ENCODE results near the gene SALL4.
"Not testable (repeated sequence)": the region's sequence is repeated elsewhere in the genome, so short reads cannot be mapped to it uniquely, and the experiment has no call there.

Gene SALL4

DNA sequence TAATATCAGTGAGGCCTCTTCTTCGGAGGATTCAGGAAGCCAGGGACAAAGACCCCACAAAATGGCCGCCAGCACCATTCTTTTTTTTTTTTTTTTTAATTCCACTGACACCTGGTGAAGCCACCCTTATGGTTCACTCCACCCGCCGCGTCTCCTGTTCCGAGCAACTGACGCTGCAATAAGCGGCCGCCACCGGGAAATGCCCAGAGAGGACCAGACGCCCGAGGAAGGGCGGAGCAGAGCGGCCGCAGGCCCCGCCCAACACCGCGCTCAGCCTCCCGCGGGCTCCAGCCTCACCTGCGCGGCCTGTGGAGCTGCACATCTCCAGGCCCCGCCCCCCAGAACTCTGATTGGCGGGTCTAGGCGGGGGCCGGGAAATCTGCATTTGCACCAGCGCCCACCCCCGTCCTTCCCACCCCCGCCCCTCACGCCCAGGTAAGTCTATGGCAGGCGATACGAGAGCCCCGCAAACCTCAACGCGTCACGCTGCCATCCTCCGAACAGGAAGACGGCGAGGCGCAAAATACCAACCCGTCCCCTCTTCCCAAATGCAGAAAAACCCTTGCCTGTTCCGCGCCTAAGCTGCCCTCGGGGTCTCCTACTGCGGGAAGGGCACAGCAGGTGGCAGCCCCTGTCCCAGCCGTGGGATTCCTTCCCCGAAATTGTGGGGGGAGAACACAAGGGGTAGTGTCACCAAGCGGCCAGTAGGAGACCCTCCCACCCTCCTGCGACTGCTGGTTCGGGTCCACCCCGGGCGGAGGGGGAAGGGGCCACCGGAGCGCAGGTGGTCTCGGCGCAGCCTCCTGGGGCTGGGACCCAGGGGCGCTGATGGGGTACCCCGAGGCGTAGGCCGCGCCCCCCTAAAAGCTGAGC, 35.1 kb downstream of the SALL4 start:
- Histone ChIP-seq H3K4me3 (ENCODE audit: low read length) (peak overlapping the region; percentile 76), H3K27me3 (ENCODE audit: low read depth, low read length) (peaks cover 13% of the 10 kb centered on the region), H4K20me1 (ENCODE audit: insufficient read depth, low read length) (no peaks in the 10 kb centered on the region), H3K4me1 (ENCODE audit: low read length) (peaks cover 7% of the 10 kb centered on the region), H3K4me2 (ENCODE audit: low read length) (peak overlapping the region; percentile 67), H3K9me3 (ENCODE audit: insufficient read depth, low read length) (no peaks in the 10 kb centered on the region), H3K27ac (ENCODE audit: low read length) (no peak overlapping the region), H3K36me3 (replicated peaks; ENCODE audit: low read depth, low read length) (no peaks in the 10 kb centered on the region), H2AFZ (ENCODE audit: low read depth, low read length) (peak overlapping the region; percentile 84), H3K79me2 (ENCODE audit: low read length) (no peaks in the 10 kb centered on the region), H3K9ac (ENCODE audit: low read length) (peak overlapping the region; percentile 57)
- no peak for TF ChIP-seq EZH2phosphoT487 (IDR thresholded peaks at IDR 0.05; ENCODE audit: low read depth)
- TF ChIP-seq, protein P1, sequence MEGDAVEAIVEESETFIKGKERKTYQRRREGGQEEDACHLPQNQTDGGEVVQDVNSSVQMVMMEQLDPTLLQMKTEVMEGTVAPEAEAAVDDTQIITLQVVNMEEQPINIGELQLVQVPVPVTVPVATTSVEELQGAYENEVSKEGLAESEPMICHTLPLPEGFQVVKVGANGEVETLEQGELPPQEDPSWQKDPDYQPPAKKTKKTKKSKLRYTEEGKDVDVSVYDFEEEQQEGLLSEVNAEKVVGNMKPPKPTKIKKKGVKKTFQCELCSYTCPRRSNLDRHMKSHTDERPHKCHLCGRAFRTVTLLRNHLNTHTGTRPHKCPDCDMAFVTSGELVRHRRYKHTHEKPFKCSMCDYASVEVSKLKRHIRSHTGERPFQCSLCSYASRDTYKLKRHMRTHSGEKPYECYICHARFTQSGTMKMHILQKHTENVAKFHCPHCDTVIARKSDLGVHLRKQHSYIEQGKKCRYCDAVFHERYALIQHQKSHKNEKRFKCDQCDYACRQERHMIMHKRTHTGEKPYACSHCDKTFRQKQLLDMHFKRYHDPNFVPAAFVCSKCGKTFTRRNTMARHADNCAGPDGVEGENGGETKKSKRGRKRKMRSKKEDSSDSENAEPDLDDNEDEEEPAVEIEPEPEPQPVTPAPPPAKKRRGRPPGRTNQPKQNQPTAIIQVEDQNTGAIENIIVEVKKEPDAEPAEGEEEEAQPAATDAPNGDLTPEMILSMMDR (IDR thresholded peaks at IDR 0.05; ENCODE audit: low read depth, low read length), result no peak

DNA sequence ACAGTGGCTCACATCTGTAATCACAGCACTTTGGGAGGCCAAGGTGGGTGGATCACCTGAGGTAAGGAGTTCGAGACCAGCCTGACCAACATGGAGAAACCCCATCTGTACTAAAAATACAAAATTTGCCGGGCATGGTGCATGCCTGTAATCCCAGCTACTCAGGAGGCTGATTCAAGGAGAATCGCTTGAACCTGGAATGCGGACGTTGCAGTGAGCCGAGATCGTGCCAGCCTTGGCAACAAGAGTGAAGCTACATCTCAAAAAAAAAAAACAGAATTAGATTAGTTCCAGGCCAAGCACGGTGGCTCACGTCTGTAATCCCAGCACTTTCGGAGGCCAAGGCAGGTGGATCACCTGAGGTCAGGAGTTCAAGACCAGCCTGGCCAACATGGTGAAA, 36.9 kb downstream of the SALL4 start:
- not testable (repeated sequence) for H3K27ac ChIP-seq (ENCODE audit: low read length); H3K79me2 ChIP-seq (ENCODE audit: low read length); H3K36me3 ChIP-seq (replicated peaks; ENCODE audit: low read depth, low read length); H3K4me3 ChIP-seq (ENCODE audit: low read length); H3K9ac ChIP-seq (ENCODE audit: low read length); H2AFZ ChIP-seq (ENCODE audit: low read depth, low read length); H3K9me3 ChIP-seq (ENCODE audit: insufficient read depth, low read length); H3K4me1 ChIP-seq (ENCODE audit: low read length); H3K4me2 ChIP-seq (ENCODE audit: low read length); H4K20me1 ChIP-seq (ENCODE audit: insufficient read depth, low read length)
- peaks cover 13% of the 10 kb centered on the region for H3K27me3 ChIP-seq (ENCODE audit: low read depth, low read length)

DNA sequence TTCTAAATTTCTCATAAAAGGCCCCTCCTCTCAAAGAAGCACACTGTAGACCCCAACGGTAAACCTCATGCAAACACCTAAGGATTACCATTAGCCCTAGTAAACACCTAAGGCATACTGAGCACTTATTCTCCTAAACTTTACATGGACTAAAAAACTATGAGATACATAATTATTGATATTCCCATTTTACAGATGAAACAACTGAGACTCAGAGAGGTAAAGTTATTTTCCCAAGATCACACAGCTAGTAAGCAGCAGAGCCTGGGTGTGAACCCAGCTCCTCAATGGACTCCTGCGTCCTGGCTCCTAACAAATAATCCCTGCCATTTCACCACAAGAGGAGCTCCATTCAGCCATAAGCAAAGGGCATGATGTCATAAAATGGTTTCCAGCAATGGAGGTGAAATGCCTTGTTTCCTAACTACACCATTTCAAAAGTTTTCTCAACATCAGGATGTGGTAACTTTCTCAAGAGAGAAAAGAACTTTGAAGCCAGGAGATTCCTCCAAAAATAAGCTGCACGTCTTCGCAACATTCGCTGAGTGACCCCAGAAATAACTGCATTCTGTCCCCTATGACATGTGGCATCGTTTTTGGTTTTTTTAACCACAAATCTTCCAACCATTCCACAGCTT, 38.2 kb downstream of the SALL4 start:
- no peak overlapping the region for H3K4me2 ChIP-seq (ENCODE audit: low read length)
- H3K27ac ChIP-seq (ENCODE audit: low read length), result no peak overlapping the region
- peaks cover 13% of the 10 kb centered on the region for H3K27me3 ChIP-seq (ENCODE audit: low read depth, low read length)
- no peaks in the 10 kb centered on the region for H4K20me1 ChIP-seq (ENCODE audit: insufficient read depth, low read length)
- TF ChIP-seq, protein P1 (IDR thresholded peaks at IDR 0.05; ENCODE audit: low read depth, low read length), result no peak
- no peak for TF ChIP-seq EZH2phosphoT487 (IDR thresholded peaks at IDR 0.05; ENCODE audit: low read depth)
- H2AFZ ChIP-seq (ENCODE audit: low read depth, low read length), result no peak overlapping the region
- peaks cover 7% of the 10 kb centered on the region for H3K4me1 ChIP-seq (ENCODE audit: low read length)
- no peaks in the 10 kb centered on the region for H3K9me3 ChIP-seq (ENCODE audit: insufficient read depth, low read length)
- H3K9ac ChIP-seq (ENCODE audit: low read length), result no peak overlapping the region
- H3K36me3 ChIP-seq (replicated peaks; ENCODE audit: low read depth, low read length), result no peaks in the 10 kb centered on the region
- no peaks in the 10 kb centered on the region for H3K79me2 ChIP-seq (ENCODE audit: low read length)
- H3K4me3 ChIP-seq (ENCODE audit: low read length), result no peak overlapping the region

DNA sequence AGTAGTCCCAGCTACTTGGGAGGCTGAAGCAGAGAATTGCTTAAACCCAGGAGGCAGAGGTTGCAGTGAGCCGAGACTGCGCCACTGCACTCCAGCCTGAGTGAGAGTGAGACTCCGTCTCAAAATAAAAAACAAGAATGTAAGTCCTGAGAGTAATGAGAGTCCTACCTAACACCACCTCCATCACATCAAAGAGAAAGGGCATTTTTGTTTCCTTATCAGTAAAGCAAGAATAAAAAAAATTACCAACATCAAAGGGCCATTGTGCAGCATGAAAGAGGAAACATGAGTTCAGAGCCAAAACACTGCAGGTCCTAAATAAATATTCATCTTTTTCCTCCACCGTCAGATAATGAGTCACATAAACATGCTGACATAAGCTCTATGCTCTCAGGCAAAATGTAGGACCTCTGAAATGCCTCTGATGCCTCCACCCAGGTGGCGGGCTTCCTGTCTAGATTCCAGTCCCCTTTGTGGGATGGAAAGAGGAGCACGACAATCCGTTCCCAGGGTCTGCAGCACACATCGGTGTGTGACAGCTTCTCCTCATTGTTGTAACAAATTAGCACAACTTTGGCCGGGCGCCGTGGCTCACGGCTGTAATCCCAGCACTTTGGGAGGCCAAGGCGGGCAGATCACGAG, 41.3 kb downstream of the SALL4 start:
- Histone ChIP-seq H3K4me2 (ENCODE audit: low read length) (no peak overlapping the region), H3K79me2 (ENCODE audit: low read length) (no peaks in the 10 kb centered on the region), H3K36me3 (replicated peaks; ENCODE audit: low read depth, low read length) (no peaks in the 10 kb centered on the region), H2AFZ (ENCODE audit: low read depth, low read length) (no peak overlapping the region), H3K27ac (ENCODE audit: low read length) (no peak overlapping the region), H3K9ac (ENCODE audit: low read length) (no peak overlapping the region), H3K4me1 (ENCODE audit: low read length) (peaks cover 2% of the 10 kb centered on the region), H3K9me3 (ENCODE audit: insufficient read depth, low read length) (no peaks in the 10 kb centered on the region), H3K27me3 (ENCODE audit: low read depth, low read length) (peaks cover 13% of the 10 kb centered on the region), H4K20me1 (ENCODE audit: insufficient read depth, low read length) (no peaks in the 10 kb centered on the region), H3K4me3 (ENCODE audit: low read length) (no peak overlapping the region)
- TF ChIP-seq EZH2phosphoT487 (IDR thresholded peaks at IDR 0.05; ENCODE audit: low read depth), result no peak
- TF ChIP-seq, protein P1 (IDR thresholded peaks at IDR 0.05; ENCODE audit: low read depth, low read length), result no peak

All from OCI-LY3 (cell line).